Activated CD4-positive, alpha-beta T cell treated with anti-CD3 and anti-CD28 coated beads for 36 hours (primary cell): ENCODE data around the gene KLHL29. TPM values are rescaled to one million over a fixed set of nuclear protein-coding genes. Genes with fewer than 3 reads are reported as not detected.

Experiments used
- ATAC-seq: fragments of 200-7000 bp; cut with Tn5 transposase; one replicate; pipeline ENCODE4 v1.10.0; 2021; ENCODE audit warnings: mild to moderate bottlenecking, moderate library complexity
- CTCF ChIA-PET: fragments of 350-600 bp; sonication (Branson Sonifier 250); formaldehyde crosslinking; loops from one replicate; lab custom pipeline; 2021; ENCODE audit warnings: antibody characterized with exemption; lab: Charles Lee
- POLR2A ChIA-PET: fragments of 350-600 bp; sonication (Branson Sonifier 250); formaldehyde crosslinking; loops from one replicate; lab custom pipeline; 2021; ENCODE audit warnings: antibody characterized with exemption, inconsistent platforms; lab: Charles Lee
- DNase-seq: peaks from one replicate; pipeline ENCODE4 v3.0.0-alpha.2; 2020
- H3K27ac Mint-ChIP-seq: one replicate; pipeline ENCODE4 v1.8.0; 2021; ENCODE audit warnings: mixed read lengths
- H3K27me3 Mint-ChIP-seq: one replicate; pipeline ENCODE4 v1.8.0; 2021; ENCODE audit warnings: mixed read lengths
- H3K36me3 Mint-ChIP-seq: one replicate; pipeline ENCODE4 v1.8.0; 2021; ENCODE audit warnings: low read depth, mixed read lengths
- H3K4me1 Mint-ChIP-seq: one replicate; pipeline ENCODE4 v1.8.0; 2021; ENCODE audit warnings: mixed read lengths
- H3K4me3 Mint-ChIP-seq: one replicate; pipeline ENCODE4 v1.8.0; 2021; ENCODE audit warnings: mild to moderate bottlenecking, moderate library complexity, mixed read lengths
- H3K9me3 Mint-ChIP-seq: one replicate; pipeline ENCODE4 v1.8.0; 2021; ENCODE audit warnings: low read depth, mixed read lengths
- intact Hi-C, 2 experiments: fragments of 100-400 bp; cut with DNase I in 1 of 2; cut with micrococcal nuclease in 1 of 2; formaldehyde crosslinking; loops; one replicate each; pipeline versions ENCODE4 v1.14.2 to v1.15.1; 2022 to 2024; cut with DNase I, micrococcal nuclease
- total RNA-seq, 2 experiments: library from RNA; stranded (reverse); gene quantifications; one replicate each; pipeline ENCODE4 v1.2.3, GENCODE V29; 2021

Gene KLHL29
- total RNA-seq, 2 experiments from 2014 or later = 1.7 to 2.0 TPM

DNA sequence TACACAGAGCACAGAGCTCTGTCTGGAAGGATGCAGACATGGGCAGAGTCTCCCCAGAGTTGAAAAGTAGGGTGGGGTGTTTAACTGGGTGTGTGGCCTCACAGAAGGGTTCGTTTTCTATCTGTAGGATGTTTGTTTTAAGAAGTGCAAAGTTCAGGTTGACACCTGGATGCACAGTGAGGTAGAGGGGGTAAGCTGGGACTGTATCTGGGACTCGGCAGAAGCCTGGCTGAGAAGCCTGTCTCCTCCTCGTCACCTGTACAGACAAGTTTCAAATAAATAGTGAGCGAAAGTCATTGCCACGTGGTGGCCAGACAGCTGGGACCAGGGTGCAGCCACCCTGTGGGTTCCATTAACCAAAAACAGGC is 145.9 kb downstream of the KLHL29 start:
- ATAC-seq (no peak), DNase-seq (no peak)
- Mint-ChIP-seq H3K9me3 (no peaks in the 10 kb centered on the region), H3K4me1 (peaks cover 37% of the 10 kb centered on the region), H3K36me3 (no peaks in the 10 kb centered on the region), H3K27ac (no peak overlapping the region), H3K4me3 (no peak overlapping the region), H3K27me3 (peaks cover 3% of the 10 kb centered on the region)
- CTCF ChIA-PET = no interaction called here
- intact Hi-C loops = no loop called here
- POLR2A ChIA-PET = no interaction called here

DNA sequence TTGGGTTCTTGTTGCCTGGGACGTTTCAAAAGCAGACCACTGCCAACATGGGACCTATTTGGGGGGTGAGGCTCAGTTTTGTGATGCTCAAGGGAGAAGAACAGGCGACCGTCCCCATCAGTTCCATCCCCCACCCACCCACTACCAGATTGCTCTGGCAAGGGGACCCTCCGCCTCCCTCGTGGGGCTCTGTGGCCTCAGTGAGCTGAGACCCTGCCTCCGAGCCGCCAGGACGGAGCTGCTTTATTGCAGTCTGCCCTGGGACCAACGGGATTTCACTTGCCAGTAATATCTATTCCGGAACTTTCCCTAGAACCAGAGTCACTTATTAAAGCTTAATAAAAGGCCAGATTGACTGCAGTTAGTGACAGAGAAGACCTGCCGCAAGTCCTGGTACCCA is 146.3 kb downstream of the KLHL29 start:
- H3K27me3 Mint-ChIP-seq = no peaks in the 10 kb centered on the region
- intact Hi-C loops = no loop called here
- no peaks in the 10 kb centered on the region for H3K9me3 Mint-ChIP-seq
- no peak overlapping the region for H3K27ac Mint-ChIP-seq
- H3K4me1 Mint-ChIP-seq = peaks cover 33% of the 10 kb centered on the region
- H3K36me3 Mint-ChIP-seq = no peaks in the 10 kb centered on the region
- CTCF ChIA-PET = no interaction called here
- POLR2A ChIA-PET = no interaction called here
- ATAC-seq (no peak), DNase-seq (no peak)
- H3K4me3 Mint-ChIP-seq = no peak overlapping the region

DNA sequence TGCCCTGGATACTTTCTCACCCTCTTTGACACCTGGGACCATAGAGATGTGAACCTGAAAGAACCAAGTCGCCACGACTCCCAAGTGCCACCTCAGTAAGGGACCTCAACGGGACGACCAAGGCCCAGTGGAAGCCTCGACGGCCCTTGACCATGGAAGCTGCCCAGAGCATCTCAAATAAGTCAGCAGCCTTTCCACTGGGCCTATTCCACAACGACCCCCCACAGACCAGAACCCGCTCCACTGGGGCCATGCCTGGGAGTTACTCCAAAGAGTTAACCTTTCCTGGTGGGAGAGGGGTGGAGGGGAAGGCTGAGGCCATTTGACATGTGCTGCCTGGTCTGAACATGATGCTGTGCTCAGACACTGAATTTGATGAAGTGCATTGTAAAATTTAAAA is 146.9 kb downstream of the KLHL29 start:
- no peaks in the 10 kb centered on the region for H3K9me3 Mint-ChIP-seq
- ATAC-seq (no peak), DNase-seq (no peak)
- H3K27me3 Mint-ChIP-seq = no peaks in the 10 kb centered on the region
- H3K36me3 Mint-ChIP-seq = no peaks in the 10 kb centered on the region
- H3K4me1 Mint-ChIP-seq = peaks cover 32% of the 10 kb centered on the region
- H3K27ac Mint-ChIP-seq = peak overlapping the region; percentile 97
- intact Hi-C loops = loop anchor here in 1 of 2 experiments (2.0 kb wide), 1 partner anchor 147 kb away; the partner anchor contains the start of gene KLHL29
- POLR2A ChIA-PET = no interaction called here
- H3K4me3 Mint-ChIP-seq = peak overlapping the region; percentile 79
- CTCF ChIA-PET = interaction anchor here (0.6 to 1.0 kb wide), 2 partner anchors 11 to 132 kb away, joined by 3 to 4 read pairs; no protein-coding TSS in a partner anchor

DNA sequence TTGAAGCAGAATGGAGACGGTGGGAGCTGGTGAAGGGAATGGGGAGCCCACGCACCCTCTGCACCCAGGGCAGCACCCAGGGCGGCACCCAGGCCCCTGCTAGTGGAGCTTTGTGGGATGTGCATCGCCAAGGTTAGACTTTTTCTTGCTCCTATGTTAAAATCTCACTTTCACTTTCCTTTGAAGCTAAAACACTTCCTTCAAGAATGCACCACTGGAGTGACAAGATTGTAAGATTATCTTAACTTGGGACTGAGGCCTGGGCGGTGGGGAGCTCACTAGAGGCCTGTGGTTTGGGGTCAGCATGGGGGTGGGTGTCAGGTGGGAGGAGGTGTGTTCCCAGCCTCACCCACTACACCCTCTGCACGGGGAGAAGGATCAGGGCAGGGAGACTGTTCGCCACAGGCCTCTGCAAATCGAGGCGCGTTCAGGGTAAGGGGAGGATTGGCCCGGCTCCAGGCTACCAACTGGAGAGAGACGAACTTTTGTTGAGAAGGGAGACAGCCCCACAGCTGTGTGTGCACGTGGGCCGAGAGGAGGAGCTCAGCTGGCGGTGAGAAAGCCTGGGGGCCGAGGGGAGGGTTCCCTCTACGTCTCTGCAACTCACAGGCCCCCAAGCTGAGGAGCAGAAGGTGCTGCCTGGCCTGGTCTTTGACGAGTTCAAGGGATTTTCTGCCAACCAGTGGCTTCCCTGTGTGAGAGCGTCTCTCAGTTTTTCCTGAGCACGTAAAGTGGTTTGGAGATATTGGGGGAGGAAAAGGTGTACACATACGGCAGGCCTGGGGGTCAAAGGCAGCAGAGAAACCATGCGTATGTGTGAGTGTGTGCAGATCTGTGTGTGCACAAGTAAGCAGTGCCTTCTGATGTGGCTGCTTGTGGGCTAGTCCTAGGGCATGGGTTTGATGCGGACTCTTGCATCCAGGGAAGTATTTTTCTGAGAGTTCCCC is 147.7 kb downstream of the KLHL29 start:
- ChIA-PET POLR2A (interaction anchor here (0.6 kb wide), 1 partner anchor 315 kb away, joined by 7 read pairs; no protein-coding TSS in a partner anchor), CTCF (interaction anchor here (0.6 to 1.0 kb wide), 2 partner anchors 10 to 133 kb away, joined by 3 to 4 read pairs; no protein-coding TSS in a partner anchor)
- ATAC-seq = peak; percentile 84
- peak; percentile 69 for DNase-seq
- intact Hi-C loops = loop anchor here in 1 of 2 experiments (2.0 kb wide), 1 partner anchor 148 kb away; the partner anchor contains the start of gene KLHL29
- no peaks in the 10 kb centered on the region for H3K9me3 Mint-ChIP-seq
- H3K4me1 Mint-ChIP-seq = peaks cover 32% of the 10 kb centered on the region
- H3K27ac Mint-ChIP-seq = peak overlapping the region; percentile 97
- H3K27me3 Mint-ChIP-seq = no peaks in the 10 kb centered on the region
- H3K4me3 Mint-ChIP-seq = peak overlapping the region; percentile 79
- H3K36me3 Mint-ChIP-seq = no peaks in the 10 kb centered on the region

DNA sequence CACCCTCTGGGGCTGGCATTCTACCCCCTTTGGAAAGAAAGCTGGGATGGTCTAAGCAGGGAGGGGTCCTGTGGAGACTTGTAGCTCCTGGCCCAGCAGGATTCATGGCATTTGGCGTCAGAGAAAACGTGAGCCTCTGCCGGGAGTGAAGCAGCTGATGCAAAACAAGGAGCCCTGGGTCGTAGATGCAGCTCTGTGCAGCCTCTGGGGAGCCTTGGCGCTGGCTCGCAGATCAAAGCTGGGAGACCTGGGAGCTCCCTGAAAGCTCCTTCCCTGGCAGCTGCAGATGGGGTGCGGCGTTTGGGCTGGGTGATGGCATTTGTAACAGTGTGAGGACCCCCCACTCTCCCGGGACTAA is 148.3 kb downstream of the KLHL29 start:
- Mint-ChIP-seq H3K4me3 (peak overlapping the region; percentile 79), H3K36me3 (no peaks in the 10 kb centered on the region), H3K9me3 (no peaks in the 10 kb centered on the region), H3K27me3 (no peaks in the 10 kb centered on the region), H3K27ac (peak overlapping the region; percentile 97), H3K4me1 (peaks cover 32% of the 10 kb centered on the region)
- intact Hi-C loops = loop anchor here in 1 of 2 experiments (2.0 kb wide), 1 partner anchor 149 kb away; the partner anchor contains the start of gene KLHL29
- CTCF ChIA-PET = no interaction called here
- POLR2A ChIA-PET = interaction anchor here (0.8 kb wide), 1 partner anchor 50 kb away, joined by 3 read pairs; no protein-coding TSS in a partner anchor
- peak; percentile 16 for DNase-seq
- no peak for ATAC-seq

DNA sequence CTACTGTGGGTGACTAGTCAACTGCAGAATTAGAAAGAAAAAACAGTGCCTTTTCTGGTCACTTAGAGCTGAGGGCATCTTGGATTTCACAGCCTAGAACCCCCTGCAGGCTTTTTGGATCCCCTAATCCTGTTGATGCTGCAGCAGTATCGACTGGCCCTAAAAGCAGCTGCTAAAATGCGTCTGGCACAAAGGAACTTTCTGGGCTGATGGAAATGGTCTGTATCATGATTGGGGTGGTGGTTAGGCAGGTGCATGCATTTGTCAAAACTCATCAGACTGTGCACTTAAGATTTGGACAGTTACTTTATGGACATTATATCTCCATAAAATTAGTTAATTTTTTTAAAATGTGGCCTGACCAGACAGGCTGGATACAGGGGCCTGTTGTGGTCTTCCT is 149.8 kb downstream of the KLHL29 start:
- Mint-ChIP-seq H3K4me3 (no peak overlapping the region), H3K9me3 (no peaks in the 10 kb centered on the region), H3K27me3 (no peaks in the 10 kb centered on the region), H3K36me3 (no peaks in the 10 kb centered on the region), H3K27ac (no peak overlapping the region), H3K4me1 (peaks cover 32% of the 10 kb centered on the region)
- intact Hi-C loops = no loop called here
- DNase-seq = no peak
- ChIA-PET CTCF (interaction anchor here (0.6 to 0.9 kb wide), 2 partner anchors 10 to 514 kb away, joined by 3 read pairs; no protein-coding TSS in a partner anchor), POLR2A (interaction anchor here (0.6 kb wide), 1 partner anchor 28 kb away, joined by 3 read pairs; no protein-coding TSS in a partner anchor)
- ATAC-seq = no peak

DNA sequence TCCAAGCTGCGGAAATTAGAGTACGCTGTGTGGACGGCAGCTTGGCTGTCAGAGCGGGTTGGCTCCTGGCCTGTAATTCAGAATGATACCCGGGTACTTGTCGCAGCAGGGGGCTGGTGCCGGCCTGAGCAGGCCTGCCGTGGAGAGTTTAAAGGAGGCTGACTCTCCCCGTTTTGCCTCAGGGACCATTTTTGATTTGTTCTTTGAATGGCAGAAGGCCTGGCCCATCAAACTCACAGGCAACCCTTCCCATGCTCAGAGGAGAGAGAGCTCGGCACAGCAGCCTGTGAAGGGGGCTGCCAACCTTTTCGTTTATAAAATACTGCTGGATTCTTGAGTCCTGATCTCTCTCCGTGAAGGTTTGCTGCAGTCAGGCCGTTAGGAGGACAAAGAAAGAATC is 151.3 kb downstream of the KLHL29 start:
- ChIA-PET CTCF (no interaction called here), POLR2A (no interaction called here)
- Mint-ChIP-seq H3K4me3 (no peak overlapping the region), H3K4me1 (peaks cover 31% of the 10 kb centered on the region), H3K27ac (no peak overlapping the region), H3K9me3 (no peaks in the 10 kb centered on the region), H3K36me3 (no peaks in the 10 kb centered on the region), H3K27me3 (no peaks in the 10 kb centered on the region)
- ATAC-seq = no peak
- DNase-seq = no peak
- intact Hi-C loops = no loop called here

DNA sequence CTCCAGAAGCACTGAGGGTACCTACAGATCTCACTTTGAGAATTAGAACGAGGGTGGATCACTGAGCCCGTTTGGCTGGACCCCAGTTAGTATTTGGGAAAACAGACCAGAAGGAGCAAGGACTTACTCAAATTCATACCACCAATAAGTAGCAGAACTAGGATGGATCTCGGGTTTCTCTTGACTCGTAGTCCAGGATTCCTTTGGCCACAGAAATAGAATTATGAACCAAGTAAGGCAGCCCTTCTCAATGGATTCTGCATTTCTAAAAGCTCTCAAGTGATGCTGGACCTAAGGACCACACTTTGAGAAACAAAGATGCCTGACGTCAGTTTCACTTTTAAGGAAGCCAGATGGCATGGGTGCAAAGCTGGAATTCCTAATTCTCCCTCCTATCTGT is 153.0 kb downstream of the KLHL29 start:
- POLR2A ChIA-PET = no interaction called here
- Mint-ChIP-seq H3K36me3 (no peaks in the 10 kb centered on the region), H3K27me3 (no peaks in the 10 kb centered on the region), H3K4me3 (no peak overlapping the region), H3K4me1 (peaks cover 17% of the 10 kb centered on the region), H3K9me3 (no peaks in the 10 kb centered on the region), H3K27ac (no peak overlapping the region)
- ATAC-seq (no peak), DNase-seq (no peak)
- CTCF ChIA-PET = no interaction called here
- intact Hi-C loops = no loop called here

DNA sequence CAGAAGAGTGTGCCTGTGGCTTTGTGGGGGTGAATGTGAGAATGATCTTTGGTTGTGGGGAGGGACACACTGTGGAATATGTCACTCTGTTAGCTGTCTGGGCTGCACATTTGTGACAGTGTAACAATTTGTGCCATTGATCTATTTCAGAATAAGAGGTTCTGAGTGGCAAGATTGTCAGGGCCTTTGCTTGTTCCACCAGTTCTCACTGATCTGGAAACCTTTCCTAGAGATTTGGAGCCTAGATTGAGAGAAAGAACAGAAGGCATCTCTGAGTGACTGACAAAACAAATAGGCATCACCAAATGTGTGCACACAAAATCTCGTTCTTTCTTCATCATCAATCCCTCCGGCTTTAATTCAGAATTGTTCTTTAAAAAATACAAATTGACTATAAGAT is 153.6 kb downstream of the KLHL29 start:
- intact Hi-C loops = no loop called here
- H3K36me3 Mint-ChIP-seq = no peaks in the 10 kb centered on the region
- H3K27ac Mint-ChIP-seq = no peak overlapping the region
- ChIA-PET CTCF (no interaction called here), POLR2A (no interaction called here)
- DNase-seq (no peak), ATAC-seq (no peak)
- no peaks in the 10 kb centered on the region for H3K27me3 Mint-ChIP-seq
- peaks cover 11% of the 10 kb centered on the region for H3K4me1 Mint-ChIP-seq
- H3K4me3 Mint-ChIP-seq = no peak overlapping the region
- H3K9me3 Mint-ChIP-seq = no peaks in the 10 kb centered on the region

DNA sequence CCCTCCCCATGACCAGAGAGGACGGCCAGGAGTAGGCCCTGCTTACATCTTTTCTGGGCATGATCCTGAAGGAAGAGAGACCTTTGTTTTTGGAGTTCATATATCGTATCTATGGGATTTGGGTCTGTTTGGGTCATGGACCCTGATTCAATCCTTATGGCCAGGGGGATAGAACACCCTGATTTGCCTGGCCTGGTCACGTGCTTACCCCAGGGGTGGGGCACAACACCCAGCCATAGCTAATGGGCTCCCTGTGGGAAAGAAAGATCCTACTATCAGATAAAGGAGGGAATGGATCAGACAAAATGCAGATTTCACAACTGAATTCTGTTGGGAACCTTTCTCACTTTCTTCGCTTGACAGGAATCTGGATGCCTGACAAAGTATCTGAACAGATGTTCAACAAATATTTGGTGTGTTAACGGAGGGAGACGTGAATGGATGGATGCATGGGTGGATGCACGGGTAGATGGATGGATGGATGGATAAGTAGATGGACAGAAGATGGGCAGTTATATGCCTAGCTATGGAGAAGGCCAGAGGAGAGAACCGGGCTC is 155.9 kb downstream of the KLHL29 start:
- no peak overlapping the region for H3K27ac Mint-ChIP-seq
- H3K4me3 Mint-ChIP-seq = no peak overlapping the region
- H3K4me1 Mint-ChIP-seq = no peaks in the 10 kb centered on the region
- no peaks in the 10 kb centered on the region for H3K36me3 Mint-ChIP-seq
- no peaks in the 10 kb centered on the region for H3K9me3 Mint-ChIP-seq
- ChIA-PET POLR2A (no interaction called here), CTCF (interaction anchor here (0.6 kb wide), 1 partner anchor 65 kb away, joined by 3 read pairs; no protein-coding TSS in a partner anchor)
- no peaks in the 10 kb centered on the region for H3K27me3 Mint-ChIP-seq
- DNase-seq (no peak), ATAC-seq (no peak)
- intact Hi-C loops = no loop called here

DNA sequence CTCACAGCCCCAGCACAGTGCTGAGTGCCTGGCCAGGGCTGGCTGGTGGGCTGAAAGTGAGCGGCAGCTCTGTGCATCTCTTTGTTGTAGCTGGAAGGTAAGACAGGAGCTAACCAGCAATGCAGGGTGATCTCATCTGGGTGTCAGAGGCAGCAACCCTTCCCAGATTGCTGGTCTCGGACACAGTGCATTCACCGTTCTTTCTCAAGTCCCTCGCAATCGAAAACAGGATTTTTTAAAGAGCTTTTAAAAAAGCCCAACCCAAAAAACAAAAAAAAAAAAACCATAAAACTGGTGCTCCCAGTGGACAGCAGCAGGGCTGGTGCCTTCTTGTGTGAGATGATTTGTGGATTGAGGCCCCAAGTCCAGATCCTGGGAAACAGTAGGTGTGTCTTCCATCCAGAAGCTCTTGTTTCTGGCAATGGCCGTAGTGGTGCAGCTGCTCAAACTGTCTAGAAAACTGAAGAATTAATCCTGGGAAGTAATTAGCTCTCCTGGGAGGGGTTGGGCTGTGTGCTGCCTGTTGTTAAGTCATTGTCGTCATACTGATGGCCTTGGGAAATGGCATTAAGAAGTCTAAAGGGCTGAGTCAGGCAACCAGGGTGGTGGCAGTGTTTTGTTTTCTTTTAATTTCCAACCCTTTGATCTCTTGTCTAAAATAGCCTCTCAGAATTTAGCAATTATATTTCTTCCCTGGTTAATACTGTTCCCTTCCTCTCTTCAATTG is 156.7 kb downstream of the KLHL29 start:
- ChIA-PET POLR2A (no interaction called here), CTCF (interaction anchor here (0.6 kb wide), 2 partner anchors 16 to 66 kb away, joined by 3 read pairs; no protein-coding TSS in a partner anchor)
- Mint-ChIP-seq H3K36me3 (no peaks in the 10 kb centered on the region), H3K9me3 (no peaks in the 10 kb centered on the region), H3K4me1 (no peaks in the 10 kb centered on the region), H3K27ac (no peak overlapping the region), H3K4me3 (no peak overlapping the region), H3K27me3 (no peaks in the 10 kb centered on the region)
- DNase-seq = no peak
- intact Hi-C loops = no loop called here
- ATAC-seq = no peak
